Sigmoid colon (tissue), 7 donors: ENCODE measurements around the gene ABCA13. TPM values are rescaled to one million over a fixed set of nuclear protein-coding genes. Genes with fewer than 3 reads are reported as not detected.

Experiments used
- DNase-seq: peaks from one replicate; pipeline ENCODE4 v3.0.0-alpha.2; 2019
- H3K27ac ChIP-seq, 4 donors: fragments of 200-600 bp; sonication (generic); one replicate each; pipeline ENCODE4 v1.5.1; 2016 to 2019; ENCODE audit warnings: mild to moderate bottlenecking in 1 of 4
- H3K27me3 ChIP-seq, 3 donors: fragments of 200-600 bp; sonication (generic); one replicate each; pipeline ENCODE4 v1.5.1; 2019; ENCODE audit warnings: mild to moderate bottlenecking in 1 of 3
- H3K36me3 ChIP-seq, 4 donors: fragments of 200-600 bp; sonication (generic); one replicate each; pipeline ENCODE4 v1.5.1; 2016 to 2019
- H3K4me1 ChIP-seq, 4 donors: fragments of 200-600 bp; sonication (generic); one replicate each; pipeline ENCODE4 v1.5.1; 2017 to 2019
- H3K4me3 ChIP-seq, 4 donors: fragments of 200-600 bp; sonication (generic); one replicate each; pipeline ENCODE4 v1.5.1; 2017 to 2019; ENCODE audit warnings: mild to moderate bottlenecking in 2 of 4, moderate library complexity in 1 of 4
- H3K9me3 ChIP-seq, 4 donors: fragments of 200-600 bp in 3 of 4; sonication (generic) in 3 of 4; one replicate each; pipeline versions ENCODE4 v1.5.1 to v1.6.1; 2013 to 2019
- CTCF ChIP-seq, 4 experiments: fragments of 450-650 bp in 3 of 4; fragments of 200-600 bp in 1 of 4; IDR thresholded peaks; one replicate each; pipeline ENCODE4 v1.5.1; 2016 to 2019; ENCODE audit warnings: antibody characterized with exemption in 4 of 4, mild to moderate bottlenecking in 3 of 4, moderate library complexity in 2 of 4
- EP300 ChIP-seq, 4 donors: sonication (generic); formaldehyde crosslinking; IDR thresholded peaks; one replicate each; pipeline ENCODE4 v1.6.1; 2017; ENCODE audit warnings: antibody characterized with exemption in 4 of 4
- POLR2A ChIP-seq, 2 donors: fragments of 450-650 bp; IDR thresholded peaks; one replicate each; pipeline ENCODE4 v1.6.1; 2016; ENCODE audit warnings: antibody characterized with exemption in 2 of 2, mild to moderate bottlenecking in 2 of 2, moderate library complexity in 2 of 2
- POLR2AphosphoS5 ChIP-seq, 4 donors: sonication (generic); formaldehyde crosslinking; IDR thresholded peaks; one replicate each; pipeline ENCODE4 v1.6.1; 2017; ENCODE audit warnings: antibody characterized with exemption in 4 of 4
- WGBS, 2 donors: extraction: QIAGEN DNeasy Blood & Tissue Kit; methylation state at CpG; one replicate each; pipeline ENCODE4 v1.1.7; 2013; 5-methylcytosine and 5-hydroxymethylcytosine counted together
- intact Hi-C: fragments of 100-400 bp; cut with DNase I; formaldehyde crosslinking; loops from one replicate; pipeline ENCODE4 v1.15.1; 2023
- polyA plus RNA-seq, 3 donors: library from polyadenylated mRNA; stranded (reverse); fragments of 200-250 nt; gene quantifications; one replicate each; pipeline ENCODE4 v1.2.3, GENCODE V29; 2013
- total RNA-seq, 4 donors: library from RNA; depleted of rRNA; stranded (reverse); fragments of >200 nt; gene quantifications; one replicate each; pipeline ENCODE4 v1.1.0, GENCODE V29; 2016
- donor health status: healthy with polysubstance abuse.
- donor health status: Bipolar disorder and iron deficiency.
- donor health status: healthy.

The ABCA13 gene
- total and polyA plus RNA-seq, 7 donors = under 0.01 to 0.71 (median 0.14) TPM; not detected in 2

DNA sequence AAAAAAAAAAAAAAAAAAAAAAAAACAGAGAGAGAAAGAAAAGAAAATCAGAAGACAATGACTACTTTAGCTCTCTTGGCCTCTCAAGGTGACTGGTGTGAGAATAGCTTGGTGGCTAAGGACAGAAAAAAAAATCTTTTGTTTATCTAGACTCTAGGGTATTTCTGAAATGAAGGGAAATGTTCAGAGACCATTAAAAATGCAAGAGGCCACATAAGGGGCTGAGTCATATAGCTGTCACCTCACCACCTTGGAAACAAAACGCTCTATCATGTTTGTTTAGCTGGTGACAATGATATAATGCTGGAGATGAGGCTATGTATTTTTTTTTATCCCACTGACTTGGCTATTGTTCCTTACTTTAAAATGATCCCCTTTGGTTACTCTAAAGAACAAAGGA, 466.1 kb downstream of the ABCA13 start:
- H3K27ac ChIP-seq = no peak overlapping the region
- H3K9me3 ChIP-seq = no peaks in the 10 kb centered on the region
- DNase-seq = no peak
- H3K4me3 ChIP-seq = no peak overlapping the region
- H3K36me3 ChIP-seq = no peaks in the 10 kb centered on the region
- 15 to 44% methylated on average over 1 of the region's 1 CpG for WGBS, 2 donors
- TF ChIP-seq CTCF (IDR thresholded peaks at IDR 0.05) (no peak), EP300 (IDR thresholded peaks at IDR 0.05) (no peak), POLR2AphosphoS5 (IDR thresholded peaks at IDR 0.05) (no peak), POLR2A (IDR thresholded peaks at IDR 0.05) (no peak)
- intact Hi-C loops = no loop called here
- H3K27me3 ChIP-seq = no peaks in the 10 kb centered on the region
- no peaks in the 10 kb centered on the region for H3K4me1 ChIP-seq

DNA sequence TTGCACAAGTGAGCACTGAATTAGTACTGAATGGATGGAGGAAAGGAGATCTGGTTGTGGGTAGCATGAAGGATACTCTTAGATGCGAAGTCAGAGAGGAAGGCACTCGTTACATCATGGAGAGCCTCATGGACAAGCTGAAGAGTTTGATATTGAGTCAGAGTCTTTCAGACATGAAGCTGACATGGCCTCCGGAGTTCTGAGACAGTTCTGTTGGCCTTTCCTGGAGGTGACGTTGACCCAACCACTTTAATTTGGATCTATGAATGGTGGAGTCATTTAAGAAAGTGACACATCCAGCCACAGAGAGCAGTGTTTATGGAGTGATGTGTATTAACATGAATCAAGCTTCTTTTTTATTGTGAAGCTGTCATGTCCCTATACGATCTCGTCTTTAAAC, 466.8 kb downstream of the ABCA13 start:
- TF ChIP-seq POLR2A (IDR thresholded peaks at IDR 0.05) (no peak), EP300 (IDR thresholded peaks at IDR 0.05) (no peak), POLR2AphosphoS5 (IDR thresholded peaks at IDR 0.05) (no peak), CTCF (IDR thresholded peaks at IDR 0.05) (no peak)
- Histone ChIP-seq H3K9me3 (no peaks in the 10 kb centered on the region), H3K36me3 (no peaks in the 10 kb centered on the region), H3K27me3 (no peaks in the 10 kb centered on the region), H3K27ac (no peak overlapping the region), H3K4me3 (no peak overlapping the region), H3K4me1 (no peaks in the 10 kb centered on the region)
- intact Hi-C loops = no loop called here
- WGBS, 2 donors = 84 to 86% methylated on average over 6 of the region's 6 CpGs
- no peak for DNase-seq

- WGBS, 2 donors = 51 to 69% methylated on average over 2 of the region's 2 CpGs
Observed at GRCh38 chr7:48643431-48644013, 472.3 kb downstream of the ABCA13 start.

DNA sequence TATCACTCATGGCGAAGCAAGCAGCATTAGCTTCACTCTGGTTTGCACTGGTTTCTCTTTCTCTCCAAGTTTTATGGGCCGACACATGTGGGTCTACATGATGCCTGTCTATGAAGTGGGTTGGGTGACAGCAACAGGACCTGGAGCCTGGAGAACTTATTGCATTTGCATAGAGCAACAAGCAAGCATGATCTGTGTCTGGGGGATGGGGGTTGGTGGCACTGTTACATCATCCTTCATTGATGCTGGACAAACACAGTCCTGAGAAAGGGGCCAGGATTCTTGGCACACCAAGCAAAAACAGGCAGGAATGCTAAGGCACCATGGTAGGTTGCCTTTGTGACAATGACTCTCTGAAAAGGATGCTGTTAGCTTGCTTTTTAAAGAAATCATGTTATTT, 486.9 kb downstream of the ABCA13 start:
- intact Hi-C loops = no loop called here
- Histone ChIP-seq H3K27ac (no peak overlapping the region), H3K27me3 (no peaks in the 10 kb centered on the region), H3K36me3 (no peaks in the 10 kb centered on the region), H3K4me1 (no peaks in the 10 kb centered on the region), H3K9me3 (peaks cover 0 to 2% (median 0%) of the 10 kb centered on the region in 4 donors), H3K4me3 (no peak overlapping the region)
- 87 to 94% methylated on average over 2 of the region's 2 CpGs for WGBS, 2 donors
- DNase-seq = no peak
- TF ChIP-seq POLR2A (IDR thresholded peaks at IDR 0.05) (no peak), POLR2AphosphoS5 (IDR thresholded peaks at IDR 0.05) (no peak), CTCF (IDR thresholded peaks at IDR 0.05) (no peak), EP300 (IDR thresholded peaks at IDR 0.05) (no peak)

More at GRCh38 chr7:48643431-48644013, 472.3 kb downstream of the ABCA13 start:
- Histone ChIP-seq H3K4me1 (no peaks in the 10 kb centered on the region), H3K27me3 (no peaks in the 10 kb centered on the region), H3K36me3 (no peaks in the 10 kb centered on the region), H3K4me3 (no peak overlapping the region), H3K27ac (no peak overlapping the region), H3K9me3 (no peaks in the 10 kb centered on the region)
- no peak for TF ChIP-seq EP300 (IDR thresholded peaks at IDR 0.05)
- no peak for TF ChIP-seq POLR2AphosphoS5 (IDR thresholded peaks at IDR 0.05)
- TF ChIP-seq POLR2A (IDR thresholded peaks at IDR 0.05) = no peak
- no peak for TF ChIP-seq CTCF (IDR thresholded peaks at IDR 0.05)
- intact Hi-C loops = no loop called here
- no peak for DNase-seq
